Esophagus squamous epithelium (tissue), 5 donors: Measurements from ENCODE around the gene EFS. TPM values are rescaled to one million over a fixed set of nuclear protein-coding genes. Genes with fewer than 3 reads are reported as not detected.

Experiments used
- DNase-seq: peaks from one replicate; lab custom pipeline; 2025; lab: John Stamatoyannopoulos, UW
- H3K27ac ChIP-seq, 4 donors: fragments of 200-600 bp; sonication (generic); one replicate each; pipeline ENCODE4 v1.5.1; 2016 to 2019; ENCODE audit warnings: mild to moderate bottlenecking in 1 of 4
- H3K27me3 ChIP-seq, 4 donors: fragments of 200-600 bp; sonication (generic); 1 replicate in 3 of 4; 2 replicates in 1 of 4; pipeline versions ENCODE4 v1.5.1 to v1.6.0; 2017 to 2021; ENCODE audit warnings: antibody characterized with exemption in 1 of 4
- H3K36me3 ChIP-seq, 3 donors: fragments of 200-600 bp; sonication (generic); one replicate each; pipeline ENCODE4 v1.5.1; 2016 to 2019
- H3K4me1 ChIP-seq, 3 donors: fragments of 200-600 bp; sonication (generic); one replicate each; pipeline ENCODE4 v1.5.1; 2017 to 2019
- H3K4me3 ChIP-seq, 4 donors: fragments of 200-600 bp; sonication (generic); 1 replicate in 3 of 4; 2 replicates in 1 of 4; pipeline ENCODE4 v1.5.1; 2016 to 2019; ENCODE audit warnings: mild to moderate bottlenecking in 2 of 4, moderate library complexity in 1 of 4
- H3K9me3 ChIP-seq, 3 donors: fragments of 200-600 bp; sonication (generic); one replicate each; pipeline ENCODE4 v1.5.1; 2016 to 2019
- POLR2A ChIP-seq, 4 donors: fragments of 450-650 bp; IDR thresholded peaks; one replicate each; pipeline ENCODE4 v1.6.1; 2017; ENCODE audit warnings: antibody characterized with exemption in 4 of 4, mild to moderate bottlenecking in 4 of 4, moderate library complexity in 3 of 4
- WGBS, 2 donors: methylation state at CpG; one replicate each; pipeline ENCODE4 v1.1.5; 2018; 5-methylcytosine and 5-hydroxymethylcytosine counted together
- intact Hi-C: fragments of 100-400 bp; cut with DNase I; formaldehyde crosslinking; loops from one replicate; pipeline ENCODE4 v1.15.0; 2022
- total RNA-seq, 4 donors: library from RNA; depleted of rRNA; stranded (reverse); fragments of >200 nt; gene quantifications; one replicate each; pipeline ENCODE4 v1.1.0, GENCODE V29; 2016
- TF ChIP-seq, protein P1 (sequence below), 6 experiments: fragments of 450-650 bp in 4 of 6; fragments of 200-600 bp in 2 of 6; sonication (generic) in 2 of 6; IDR thresholded peaks; one replicate each; pipeline ENCODE4 v1.5.1; 2016 to 2019; ENCODE audit warnings: antibody characterized with exemption in 6 of 6, mild to moderate bottlenecking in 4 of 6, moderate library complexity in 4 of 6
- donor health status: DM: yes; HTN: yes; CAD: no.

EFS gene
- total RNA-seq, 4 donors from 2014 or later = 17.8 to 34.4 (median 20.9) TPM

DNA sequence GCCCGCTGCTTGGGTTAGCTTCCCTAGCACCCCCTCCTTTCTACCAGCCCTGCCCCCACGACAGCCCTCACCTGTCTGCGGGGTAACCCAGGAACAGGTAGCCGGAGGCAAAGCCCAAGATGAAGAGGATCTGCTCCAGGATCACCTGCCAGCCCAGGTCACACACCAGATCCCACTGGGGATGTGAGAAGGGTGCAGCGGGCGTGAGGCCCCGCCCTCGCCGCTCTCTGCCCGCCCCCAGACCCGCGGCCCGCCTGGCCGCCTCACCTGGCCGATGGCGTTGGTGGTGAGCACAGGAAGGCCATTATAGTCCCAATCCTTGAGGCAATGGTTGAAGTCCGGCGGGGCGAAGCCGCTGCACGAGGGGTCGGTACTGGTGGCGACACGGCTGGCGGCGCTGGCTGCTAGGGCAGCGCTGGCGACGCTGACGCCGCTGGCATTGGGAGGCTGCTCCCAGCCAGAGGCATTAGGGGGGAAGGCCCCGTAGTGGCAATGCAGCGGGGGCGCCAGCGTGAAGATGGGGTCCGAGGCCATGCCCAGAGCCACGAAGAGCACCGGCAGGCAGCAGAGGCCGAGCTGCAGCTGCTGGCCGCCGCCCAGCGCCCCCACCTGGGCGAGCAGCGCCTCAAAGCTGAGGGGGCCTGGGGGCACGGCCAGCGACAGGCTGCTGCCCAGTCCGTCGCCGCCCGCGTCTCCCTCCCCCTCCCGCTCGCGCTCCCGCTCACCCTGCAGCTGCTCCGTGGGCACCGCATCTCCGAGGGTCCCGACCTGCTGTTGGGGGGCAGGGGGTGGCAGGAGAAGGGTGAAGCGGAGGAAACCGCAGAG lies 13.1 kb downstream of the EFS start:
- TF ChIP-seq POLR2A (IDR thresholded peaks at IDR 0.05) = no peak
- TF ChIP-seq, protein P1, sequence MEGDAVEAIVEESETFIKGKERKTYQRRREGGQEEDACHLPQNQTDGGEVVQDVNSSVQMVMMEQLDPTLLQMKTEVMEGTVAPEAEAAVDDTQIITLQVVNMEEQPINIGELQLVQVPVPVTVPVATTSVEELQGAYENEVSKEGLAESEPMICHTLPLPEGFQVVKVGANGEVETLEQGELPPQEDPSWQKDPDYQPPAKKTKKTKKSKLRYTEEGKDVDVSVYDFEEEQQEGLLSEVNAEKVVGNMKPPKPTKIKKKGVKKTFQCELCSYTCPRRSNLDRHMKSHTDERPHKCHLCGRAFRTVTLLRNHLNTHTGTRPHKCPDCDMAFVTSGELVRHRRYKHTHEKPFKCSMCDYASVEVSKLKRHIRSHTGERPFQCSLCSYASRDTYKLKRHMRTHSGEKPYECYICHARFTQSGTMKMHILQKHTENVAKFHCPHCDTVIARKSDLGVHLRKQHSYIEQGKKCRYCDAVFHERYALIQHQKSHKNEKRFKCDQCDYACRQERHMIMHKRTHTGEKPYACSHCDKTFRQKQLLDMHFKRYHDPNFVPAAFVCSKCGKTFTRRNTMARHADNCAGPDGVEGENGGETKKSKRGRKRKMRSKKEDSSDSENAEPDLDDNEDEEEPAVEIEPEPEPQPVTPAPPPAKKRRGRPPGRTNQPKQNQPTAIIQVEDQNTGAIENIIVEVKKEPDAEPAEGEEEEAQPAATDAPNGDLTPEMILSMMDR (IDR thresholded peaks at IDR 0.05) = no peak
- no peak for DNase-seq
- peaks cover 9 to 21% (median 15%) of the 10 kb centered on the region in 3 donors for H3K4me1 ChIP-seq
- peaks cover 0 to 10% (median 0%) of the 10 kb centered on the region in 3 donors for H3K36me3 ChIP-seq
- H3K27me3 ChIP-seq = peaks cover 0 to 36% (median 0%) of the 10 kb centered on the region in 4 donors
- H3K27ac ChIP-seq = peak overlapping the region in 3 of 4 donors; percentile 39 to 70 (median 56)
- intact Hi-C loops = no loop called here
- H3K9me3 ChIP-seq = no peaks in the 10 kb centered on the region
- peak overlapping the region; percentile 35 to 73 (median 60) for H3K4me3 ChIP-seq
- 42 to 44% methylated on average over 4 to 6 of the region's 61 CpGs for WGBS, 2 donors

DNA sequence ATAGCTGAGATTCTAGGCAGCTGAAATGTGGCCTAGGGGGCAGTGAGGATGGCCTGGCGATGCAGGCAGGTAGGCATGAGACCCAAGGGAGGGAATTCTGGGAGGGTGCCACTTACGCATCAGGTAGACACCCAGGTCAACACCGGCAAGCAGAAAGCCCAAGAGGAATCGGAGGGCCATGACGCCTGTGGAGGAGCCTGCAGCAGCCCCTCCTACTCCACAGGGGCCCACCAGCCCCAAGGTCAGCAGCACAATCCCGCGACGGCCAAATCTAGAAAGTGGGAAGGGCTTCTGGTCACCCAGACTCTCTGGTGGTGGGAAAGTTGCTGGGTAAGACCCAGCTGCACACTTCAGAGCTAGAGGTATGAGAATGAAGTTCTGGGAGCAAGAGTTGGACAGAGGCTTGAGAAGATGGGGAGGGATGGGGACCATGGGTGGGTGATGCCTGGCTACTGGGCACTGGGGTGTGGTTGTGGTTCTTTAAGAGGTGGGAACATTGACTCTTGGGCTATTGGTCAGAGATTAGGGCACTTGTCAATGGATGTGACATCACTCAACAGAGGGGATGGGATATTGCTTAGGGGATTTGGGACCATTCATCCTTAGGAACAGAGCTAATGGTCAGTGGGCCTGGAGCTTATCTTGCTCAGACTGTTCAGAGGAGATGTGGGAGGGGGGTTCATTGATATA lies 15.7 kb downstream of the EFS start:
- H3K9me3 ChIP-seq = no peaks in the 10 kb centered on the region
- no peak overlapping the region for H3K27ac ChIP-seq
- H3K27me3 ChIP-seq = peaks cover 0 to 36% (median 0%) of the 10 kb centered on the region in 4 donors
- peaks cover 9 to 21% (median 15%) of the 10 kb centered on the region in 3 donors for H3K4me1 ChIP-seq
- H3K36me3 ChIP-seq = no peaks in the 10 kb centered on the region
- 96% methylated on average over 5 of the region's 8 CpGs for whole genome bisulfite sequencing, 2 donors
- intact Hi-C loops = no loop called here
- no peak overlapping the region for H3K4me3 ChIP-seq
- no peak for TF ChIP-seq POLR2A (IDR thresholded peaks at IDR 0.05)
- TF ChIP-seq, protein P1 (IDR thresholded peaks at IDR 0.05) = no peak
- DNase-seq = no peak

DNA sequence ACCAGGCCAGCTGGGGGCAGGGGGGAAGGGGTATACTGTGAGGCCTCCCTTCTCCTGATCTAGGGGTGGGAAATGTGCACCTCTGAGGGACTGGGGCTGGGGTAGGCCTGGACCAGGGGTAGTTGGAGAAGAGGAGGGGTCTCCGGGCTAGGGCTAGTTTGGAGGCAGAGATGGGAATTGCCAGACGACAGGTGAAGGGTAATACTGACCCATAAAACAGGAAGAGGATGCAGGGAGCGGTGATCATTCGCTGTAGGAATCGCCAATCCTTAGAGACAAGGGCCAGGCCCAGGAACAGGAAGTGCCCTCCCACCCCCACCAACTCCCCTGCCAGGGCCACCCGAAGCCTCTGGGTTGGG lies 16.7 kb downstream of the EFS start:
- no peak for TF ChIP-seq POLR2A (IDR thresholded peaks at IDR 0.05)
- TF ChIP-seq, protein P1 (IDR thresholded peaks at IDR 0.05) = no peak
- DNase-seq = no peak
- Histone ChIP-seq H3K27ac (no peak overlapping the region), H3K4me3 (no peak overlapping the region), H3K4me1 (peaks cover 9 to 19% (median 15%) of the 10 kb centered on the region in 3 donors), H3K9me3 (no peaks in the 10 kb centered on the region), H3K36me3 (no peaks in the 10 kb centered on the region), H3K27me3 (peaks cover 0 to 28% (median 0%) of the 10 kb centered on the region in 4 donors)
- WGBS, 2 donors = 72 to 89% methylated on average over 6 of the region's 6 CpGs
- intact Hi-C loops = no loop called here

DNA sequence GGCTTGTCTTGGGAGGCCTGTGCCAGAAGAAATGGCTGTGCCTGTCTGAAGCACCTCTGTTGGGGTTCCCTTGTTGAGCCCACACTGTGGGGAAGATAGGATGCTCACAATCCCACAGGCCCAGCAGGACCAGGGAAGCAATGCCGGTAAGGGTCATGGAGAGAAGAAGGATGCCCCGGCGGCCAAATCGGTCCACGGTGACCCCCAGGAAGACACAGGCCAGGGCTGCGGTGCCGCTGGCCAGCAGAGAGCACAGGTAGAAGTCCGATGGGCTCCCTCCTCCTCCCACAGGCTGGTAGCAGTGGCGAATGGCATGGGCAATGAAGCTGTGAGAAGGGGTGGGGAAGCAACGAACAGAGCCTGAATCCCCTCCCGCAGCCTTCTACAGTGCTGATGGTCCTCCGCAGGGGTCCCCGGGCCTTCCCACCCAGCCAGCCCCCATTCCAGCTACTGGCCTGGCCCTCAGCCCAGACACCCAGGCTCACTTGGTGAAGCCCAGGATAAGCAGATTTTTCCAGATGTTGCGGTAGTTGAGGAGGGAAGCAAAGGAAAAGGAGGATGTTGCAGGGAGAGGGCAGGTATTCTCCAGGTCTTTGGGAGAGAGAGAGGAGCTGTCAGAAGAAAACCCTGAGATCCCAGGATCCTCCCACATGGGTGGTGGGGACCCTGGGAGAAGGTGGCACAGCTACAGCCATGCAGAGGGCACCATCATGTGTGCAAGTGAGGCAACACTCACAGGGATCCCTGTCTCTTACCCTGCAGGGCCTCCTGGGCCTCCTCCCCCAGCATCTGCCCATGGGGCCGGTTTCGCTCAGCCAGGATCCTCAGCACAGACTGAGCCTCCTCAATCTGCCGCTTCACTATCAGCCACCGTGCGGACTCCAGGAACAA lies 17.3 kb downstream of the EFS start:
- Histone ChIP-seq H3K27ac (no peak overlapping the region), H3K36me3 (no peaks in the 10 kb centered on the region), H3K9me3 (no peaks in the 10 kb centered on the region), H3K27me3 (peaks cover 0 to 22% (median 0%) of the 10 kb centered on the region in 4 donors), H3K4me3 (no peak overlapping the region), H3K4me1 (peaks cover 9 to 13% (median 10%) of the 10 kb centered on the region in 3 donors)
- DNase-seq = no peak
- intact Hi-C loops = no loop called here
- 73 to 97% methylated on average over 5 to 7 of the region's 19 CpGs for WGBS, 2 donors
- TF ChIP-seq, protein P1 (IDR thresholded peaks at IDR 0.05) = no peak
- no peak for TF ChIP-seq POLR2A (IDR thresholded peaks at IDR 0.05)
